Lower leg skin (tissue), 3 donors: ENCODE results near the gene ZCWPW1.

Source experiments
- CTCF ChIP-seq, 3 donors: fragments of 450-650 bp; IDR thresholded peaks; one replicate each; pipeline ENCODE4 v1.5.1; 2016; ENCODE audit warnings: antibody characterized with exemption in 3 of 3, mild to moderate bottlenecking in 3 of 3, moderate library complexity in 2 of 3
- POLR2A ChIP-seq, 2 donors: fragments of 450-650 bp; IDR thresholded peaks; one replicate each; pipeline ENCODE4 v1.6.1; 2016 to 2017; ENCODE audit warnings: antibody characterized with exemption in 2 of 2, mild to moderate bottlenecking in 1 of 2, moderate library complexity in 1 of 2

- TF ChIP-seq CTCF (IDR thresholded peaks at IDR 0.05) (no peak), POLR2A (IDR thresholded peaks at IDR 0.05) (no peak)
Observed at GRCh38 chr7:100472121-100472851, 43.8 kb upstream of the ZCWPW1 start.
